GM06990 (cell line): ENCODE results near the gene COG7.
"Not testable (repeated sequence)": the region's sequence is repeated elsewhere in the genome, so short reads cannot be mapped to it uniquely, and the experiment has no call there.

Source experiments
- DNase-seq: peaks from one replicate; pipeline ENCODE4 v3.0.0-alpha.2; 2011; ENCODE audit not compliant: insufficient read length; ENCODE audit errors: extremely low read depth
- H3K27me3 ChIP-seq: replicated peaks from 2 replicates; pipeline ENCODE4 v1.6.0; 2011; ENCODE audit warnings: low read length; ENCODE audit not compliant: control insufficient read depth, insufficient read depth
- H3K36me3 ChIP-seq: 2 replicates; pipeline ENCODE4 v1.5.1; 2011; ENCODE audit warnings: low read length; ENCODE audit not compliant: control insufficient read depth, insufficient read depth
- H3K4me3 ChIP-seq: replicated peaks from 2 replicates; pipeline ENCODE4 v1.5.1; 2011; ENCODE audit warnings: low read depth, mild to moderate bottlenecking, control low read depth, low read length
- CTCF ChIP-seq: IDR thresholded peaks from 2 replicates; pipeline ENCODE4 v1.5.1; 2011; ENCODE audit warnings: low read length, control low read depth, mild to moderate bottlenecking, inconsistent platforms; ENCODE audit not compliant: insufficient read depth, poor library complexity, severe bottlenecking

Gene COG7

DNA sequence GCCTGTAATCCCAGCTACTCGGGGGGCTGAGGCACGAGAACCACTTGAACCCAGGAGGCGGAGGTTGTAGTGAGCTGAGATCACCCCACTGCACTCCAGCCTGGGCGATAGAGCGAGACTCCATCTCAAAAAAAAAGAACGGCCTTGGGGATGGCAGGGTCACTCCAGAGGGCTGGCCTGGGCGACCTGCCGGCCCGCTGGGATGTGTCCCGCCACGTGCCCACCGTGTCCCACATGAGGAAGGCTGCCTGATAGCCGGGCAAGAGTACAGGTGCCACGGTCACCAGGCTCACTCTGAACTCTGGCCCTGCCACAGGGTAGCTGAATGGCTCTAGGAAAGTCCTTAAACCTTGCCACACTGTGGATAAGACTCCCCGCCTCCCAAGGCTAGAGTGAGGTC lies 67.5 kb downstream of the COG7 start:
- Histone ChIP-seq H3K4me3 (no peak overlapping the region), H3K36me3 (peaks cover 8% of the 10 kb centered on the region), H3K27me3 (no peaks in the 10 kb centered on the region)
- no peak for DNase-seq
- no peak for TF ChIP-seq CTCF

DNA sequence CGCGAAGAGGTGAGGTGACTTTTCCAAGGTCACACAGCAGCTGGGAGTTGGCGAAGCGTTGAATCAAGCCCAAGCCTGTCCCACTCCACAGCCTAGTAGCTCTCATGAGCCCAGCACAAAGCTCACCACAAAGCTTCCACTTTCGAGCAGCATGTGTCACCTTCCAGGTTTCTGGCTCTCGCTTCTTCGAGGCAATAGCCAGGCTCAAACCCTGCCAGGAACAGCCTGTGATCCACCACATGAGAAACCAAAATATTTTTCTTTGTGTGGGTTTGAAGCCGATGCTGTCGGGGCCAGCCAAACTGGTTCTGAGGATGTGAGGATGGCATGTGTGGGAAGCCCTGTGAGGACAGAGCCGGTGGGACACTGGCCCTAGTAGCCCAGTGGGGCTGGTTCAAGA lies 68.1 kb downstream of the COG7 start:
- Histone ChIP-seq H3K27me3 (no peaks in the 10 kb centered on the region), H3K36me3 (peaks cover 8% of the 10 kb centered on the region), H3K4me3 (no peak overlapping the region)
- DNase-seq = no peak
- no peak for TF ChIP-seq CTCF

- no peak for TF ChIP-seq CTCF
- Histone ChIP-seq H3K27me3 (no peaks in the 10 kb centered on the region), H3K4me3 (no peak overlapping the region), H3K36me3 (peaks cover 1% of the 10 kb centered on the region)
- no peak for DNase-seq
Measured at GRCh38 chr16:23383881-23384280, 69.1 kb downstream of the COG7 start.

DNA sequence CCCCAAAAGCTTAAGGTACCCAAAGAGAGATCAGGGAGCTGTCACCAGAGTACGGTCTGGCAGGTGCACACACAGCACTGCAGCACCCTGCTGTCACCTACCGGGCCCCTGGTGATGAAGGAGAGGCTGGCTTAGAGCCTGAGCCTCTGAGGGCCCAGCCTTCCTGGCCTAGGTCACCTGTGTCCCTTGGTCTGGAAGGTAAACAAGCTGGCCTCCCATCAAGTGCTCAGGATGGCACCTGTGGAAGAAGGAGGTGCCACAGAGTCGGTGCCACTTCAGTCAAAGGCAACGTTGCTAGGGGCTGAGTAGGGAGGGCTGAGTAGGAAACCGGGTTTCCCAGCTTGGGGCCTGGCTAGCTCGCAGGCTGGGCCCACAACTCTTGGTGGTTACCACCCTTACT lies 70.7 kb downstream of the COG7 start:
- H3K36me3 ChIP-seq = no peaks in the 10 kb centered on the region; the same call in 1 of the 2 replicates
- H3K4me3 ChIP-seq = no peak overlapping the region
- no peak for TF ChIP-seq CTCF
- H3K27me3 ChIP-seq = no peaks in the 10 kb centered on the region
- DNase-seq = no peak

DNA sequence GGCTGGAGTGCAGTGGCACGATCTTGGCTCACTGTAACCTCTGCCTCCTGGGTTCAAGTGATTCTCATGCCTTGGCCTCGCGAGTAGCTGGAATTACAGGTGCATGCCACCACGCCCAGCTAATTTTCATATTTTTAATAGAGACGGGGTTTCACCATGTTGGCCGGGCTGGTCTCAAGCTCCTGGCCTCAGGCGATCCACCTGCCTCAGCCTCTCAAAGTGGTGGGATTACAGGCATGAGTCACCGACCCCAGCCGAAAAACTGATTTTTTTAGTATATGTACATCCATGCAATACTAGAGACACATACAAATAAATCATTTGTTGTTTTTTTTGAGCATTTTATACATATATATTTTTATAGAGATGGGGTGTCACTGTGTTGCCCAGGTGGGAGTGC lies 71.3 kb downstream of the COG7 start:
- DNase-seq, H3K4me3 ChIP-seq: not testable (repeated sequence)

GRCh38 chr16:23380501-23380951 lies 72.5 kb downstream of the COG7 start:
- DNase-seq = no peak
- Histone ChIP-seq H3K36me3 (no peaks in the 10 kb centered on the region; the same call in 1 of the 2 replicates), H3K27me3 (no peaks in the 10 kb centered on the region), H3K4me3 (no peak overlapping the region)
- no peak for TF ChIP-seq CTCF

More for the DNA sequence above, 71.3 kb downstream of the COG7 start:
- not testable (repeated sequence) for H3K27me3 ChIP-seq, H3K36me3 ChIP-seq
